H9 (cell line): ENCODE measurements around the gene SEMA3A. TPM values are rescaled to one million over a fixed set of nuclear protein-coding genes. Genes with fewer than 3 reads are reported as not detected.
"Not testable (repeated sequence)": the region's sequence is repeated elsewhere in the genome, so short reads cannot be mapped to it uniquely, and the experiment has no call there.

ENCODE experiments used
- DNase-seq: peaks from one replicate; pipeline ENCODE4 v3.0.0-alpha.2; 2017
- H2AFZ ChIP-seq: one replicate; pipeline ENCODE4 v1.6.1; 2013; ENCODE audit warnings: mild to moderate bottlenecking, low read length, control low read depth, moderate library complexity
- H2AK5ac ChIP-seq: 2 replicates; pipeline ENCODE4 v1.6.1; 2013; ENCODE audit warnings: low read length, control low read depth, mixed read lengths; ENCODE audit not compliant: insufficient read length
- H2BK120ac ChIP-seq: one replicate; pipeline ENCODE4 v1.6.1; 2013; ENCODE audit warnings: low read depth, mild to moderate bottlenecking, low read length, control low read depth, inconsistent platforms; ENCODE audit not compliant: poor library complexity, severe bottlenecking
- H2BK12ac ChIP-seq: 2 replicates; pipeline ENCODE4 v1.6.1; 2013; ENCODE audit warnings: low read length, control low read depth, mixed read lengths, low read depth; ENCODE audit not compliant: insufficient read length
- H2BK15ac ChIP-seq: 2 replicates; pipeline ENCODE4 v1.6.1; 2013; ENCODE audit warnings: low read depth, low read length, control low read depth
- H2BK20ac ChIP-seq: one replicate; pipeline ENCODE4 v1.6.1; 2013; ENCODE audit warnings: low read depth, mild to moderate bottlenecking, low read length, control low read depth, inconsistent platforms; ENCODE audit not compliant: poor library complexity, severe bottlenecking
- H2BK5ac ChIP-seq: 2 replicates; pipeline ENCODE4 v1.6.1; 2013; ENCODE audit warnings: low read length, control low read depth, mixed read lengths; ENCODE audit not compliant: insufficient read length
- H3K14ac ChIP-seq: 2 replicates; pipeline ENCODE4 v1.6.1; 2013; ENCODE audit warnings: low read length, control low read depth; ENCODE audit not compliant: insufficient read depth
- H3K18ac ChIP-seq: 2 replicates; pipeline ENCODE4 v1.6.1; 2013; ENCODE audit warnings: low read depth, mild to moderate bottlenecking, mixed read lengths, low read length, control low read depth; ENCODE audit not compliant: insufficient read length
- H3K23ac ChIP-seq: 2 replicates; pipeline ENCODE4 v1.6.1; 2013; ENCODE audit warnings: low read length, control low read depth, mixed read lengths, low read depth; ENCODE audit not compliant: insufficient read length
- H3K23me2 ChIP-seq: 2 replicates; pipeline ENCODE4 v1.6.1; 2013; ENCODE audit warnings: low read depth, mild to moderate bottlenecking, mixed read lengths, low read length, control low read depth; ENCODE audit not compliant: insufficient read length, poor library complexity, severe bottlenecking
- H3K27ac ChIP-seq: 2 replicates; pipeline ENCODE4 v1.5.1; 2013; ENCODE audit warnings: low read length, control low read depth, mixed read lengths, low read depth; ENCODE audit not compliant: insufficient read length
- H3K27me3 ChIP-seq: 2 replicates; pipeline ENCODE4 v1.6.1; 2013; ENCODE audit warnings: low read length, control low read depth, inconsistent platforms; ENCODE audit not compliant: insufficient read depth
- H3K4ac ChIP-seq: 2 replicates; pipeline ENCODE4 v1.6.1; 2013; ENCODE audit warnings: low read depth, mild to moderate bottlenecking, control low read depth, inconsistent platforms, low read length, moderate library complexity
- H3K4me1 ChIP-seq: 2 replicates; pipeline ENCODE4 v1.6.1; 2013; ENCODE audit warnings: low read length, control low read depth, inconsistent platforms; ENCODE audit not compliant: insufficient read depth
- H3K4me2 ChIP-seq: 2 replicates; pipeline ENCODE4 v1.6.1; 2013; ENCODE audit warnings: low read length, control low read depth, mixed read lengths; ENCODE audit not compliant: insufficient read length, insufficient read depth
- H3K56ac ChIP-seq: 2 replicates; pipeline ENCODE4 v1.6.1; 2013; ENCODE audit warnings: low read depth, mild to moderate bottlenecking, mixed read lengths, low read length, control low read depth; ENCODE audit not compliant: insufficient read length
- H3K79me1 ChIP-seq: 2 replicates; pipeline ENCODE4 v1.6.1; 2013; ENCODE audit warnings: low read depth, mild to moderate bottlenecking, moderate library complexity, low read length, control low read depth, inconsistent platforms; ENCODE audit not compliant: insufficient read depth, poor library complexity, severe bottlenecking
- H3K79me2 ChIP-seq: 2 replicates; pipeline ENCODE4 v1.6.1; 2013; ENCODE audit warnings: low read length, control low read depth, inconsistent platforms; ENCODE audit not compliant: insufficient read depth
- H3K9ac ChIP-seq: 2 replicates; pipeline ENCODE4 v1.6.1; 2013; ENCODE audit warnings: low read length, control low read depth, mixed read lengths; ENCODE audit not compliant: insufficient read length; ENCODE audit errors: extremely low read depth
- H3K9me3 ChIP-seq: one replicate; pipeline ENCODE4 v1.6.1; 2013; ENCODE audit warnings: low read depth, low read length, inconsistent platforms; ENCODE audit not compliant: control insufficient read depth
- H3T11ph ChIP-seq: one replicate; pipeline ENCODE4 v1.6.1; 2013; ENCODE audit warnings: mild to moderate bottlenecking, low read length, control low read depth, inconsistent platforms
- H4K20me1 ChIP-seq: one replicate; pipeline ENCODE4 v1.6.1; 2013; ENCODE audit not compliant: control insufficient read depth, insufficient read length, insufficient read depth
- H4K5ac ChIP-seq: 2 replicates; pipeline ENCODE4 v1.6.1; 2013; ENCODE audit warnings: low read depth, mild to moderate bottlenecking, mixed read lengths, low read length, control low read depth; ENCODE audit not compliant: insufficient read length
- H4K8ac ChIP-seq: replicated peaks from 2 replicates; pipeline ENCODE4 v1.6.1; 2013; ENCODE audit warnings: low read length, control low read depth, mixed read lengths, low read depth; ENCODE audit not compliant: insufficient read length
- H4K91ac ChIP-seq: 2 replicates; pipeline ENCODE4 v1.6.1; 2013; ENCODE audit warnings: low read depth, mild to moderate bottlenecking, moderate library complexity, mixed read lengths, low read length, control low read depth; ENCODE audit not compliant: insufficient read length
- H3K27ac Mint-ChIP-seq, 3 experiments: 2 replicates in 2 of 3; 3 replicates in 1 of 3; pipeline ENCODE4 v1.8.0; 2020 to 2021; ENCODE audit warnings: mixed read lengths in 3 of 3, mild to moderate bottlenecking in 1 of 3, moderate library complexity in 1 of 3
- H3K27me3 Mint-ChIP-seq: 2 replicates; pipeline ENCODE4 v1.8.0; 2021; ENCODE audit warnings: low read depth, mild to moderate bottlenecking, moderate library complexity, mixed read lengths
- H3K36me3 Mint-ChIP-seq, 3 experiments: 2 replicates in 2 of 3; 3 replicates in 1 of 3; pipeline ENCODE4 v1.8.0; 2020 to 2021; ENCODE audit warnings: low read depth in 3 of 3, mixed read lengths in 3 of 3; ENCODE audit not compliant: insufficient read depth in 1 of 3
- H3K4me1 Mint-ChIP-seq, 2 experiments: 2 replicates each; pipeline ENCODE4 v1.8.0; 2020; ENCODE audit warnings: mixed read lengths in 2 of 2
- H3K4me3 Mint-ChIP-seq, 2 experiments: 2 replicates in 1 of 2; 3 replicates in 1 of 2; pipeline ENCODE4 v1.8.0; 2020 to 2021; ENCODE audit warnings: mild to moderate bottlenecking in 2 of 2, mixed read lengths in 2 of 2, moderate library complexity in 1 of 2
- H3K9me3 Mint-ChIP-seq, 2 experiments: 2 replicates in 1 of 2; 3 replicates in 1 of 2; pipeline ENCODE4 v1.8.0; 2020; ENCODE audit warnings: mild to moderate bottlenecking in 2 of 2, mixed read lengths in 2 of 2, moderate library complexity in 1 of 2
- CTCF ChIP-seq: fragments of 200-600 bp; sonication (generic); conservative IDR thresholded peaks from 3 replicates; pipeline ENCODE4 v1.8.0; 2021; ENCODE audit warnings: antibody characterized with exemption, mild to moderate bottlenecking
- WGBS: extraction: QIAGEN DNeasy Blood & Tissue Kit; methylation state at CpG from one replicate; pipeline ENCODE4 v1.1.7; 2013; ENCODE audit warnings: missing lambda C conversion rate, low lambda C conversion rate, mixed read lengths; ENCODE audit not compliant: insufficient read length; ENCODE audit errors: extremely low coverage; 5-methylcytosine and 5-hydroxymethylcytosine counted together
- total RNA-seq: library from RNA; stranded (reverse); gene quantifications from 2 replicates; pipeline ENCODE4 v1.2.1, GENCODE V29; 2021

The SEMA3A gene
- total RNA-seq, 1 experiment from 2014 or later = 60.0 TPM

DNA sequence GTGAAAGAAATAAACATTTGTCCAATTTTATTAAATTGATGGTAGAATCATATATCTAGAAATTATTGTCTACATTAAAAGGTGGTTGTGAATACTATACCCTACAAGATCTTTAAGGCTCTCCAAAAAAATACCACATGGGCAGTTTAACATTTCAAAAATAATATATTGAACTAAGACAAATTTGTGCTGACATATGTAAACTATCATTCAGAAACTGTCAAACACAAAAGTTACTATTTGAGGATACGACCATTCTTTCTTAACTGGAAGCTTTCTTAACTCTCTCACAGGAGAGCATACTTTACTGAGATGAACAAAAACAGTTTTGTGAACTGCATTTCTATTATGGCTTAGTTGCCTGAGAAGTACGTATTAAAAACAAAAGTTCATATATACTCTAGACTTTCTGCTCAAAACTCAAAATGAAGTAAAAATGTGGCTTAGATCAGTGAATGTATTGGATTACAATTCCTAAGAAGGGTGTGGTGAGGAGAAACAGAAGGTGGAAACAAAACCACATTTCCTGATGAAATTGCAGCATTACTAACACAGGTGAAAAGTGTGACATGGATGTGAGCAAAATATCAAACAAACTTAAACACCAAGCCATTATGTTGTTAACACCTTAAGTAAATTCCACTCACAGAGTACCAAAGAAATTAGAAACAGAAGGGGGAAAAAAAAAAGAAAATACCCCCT is 138.5 kb downstream of the SEMA3A start:
- Histone ChIP-seq H3K9me3 (no peaks in the 10 kb centered on the region), H3K23ac (no peak overlapping the region), H3K4me1 (peaks cover 2% of the 10 kb centered on the region), H2AFZ (no peak overlapping the region), H3K56ac (no peak overlapping the region), H3K23me2 (no peaks in the 10 kb centered on the region), H3K4me2 (no peak overlapping the region), H3K79me1 (no peaks in the 10 kb centered on the region), H2BK5ac (no peak overlapping the region), H2BK120ac (no peak overlapping the region), H3K14ac (no peak overlapping the region), H3K79me2 (no peaks in the 10 kb centered on the region), H2AK5ac (no peak overlapping the region), H4K20me1 (no peaks in the 10 kb centered on the region), H4K91ac (no peak overlapping the region), H3K18ac (no peak overlapping the region), H3K9ac (no peak overlapping the region), H3K27me3 (no peaks in the 10 kb centered on the region), H2BK12ac (no peak overlapping the region), H3K4ac (no peak overlapping the region), H4K5ac (no peak overlapping the region), H2BK15ac (no peak overlapping the region), H2BK20ac (no peak overlapping the region), H3K27ac (no peak overlapping the region), H3T11ph (no peak overlapping the region), H4K8ac (no peak overlapping the region)
- H3K4me3 Mint-ChIP-seq = no peak overlapping the region
- H3K9me3 Mint-ChIP-seq = peaks cover 0 to 4% of the 10 kb centered on the region in 2 experiments; a peak in 3 of 5 replicates
- no CpG with 5 or more reads among the region's 2 CpGs for whole genome bisulfite sequencing
- peaks cover 22 to 28% of the 10 kb centered on the region in 2 experiments for H3K4me1 Mint-ChIP-seq
- H3K27me3 Mint-ChIP-seq = no peaks in the 10 kb centered on the region
- H3K27ac Mint-ChIP-seq = peak overlapping the region in 1 of 3 experiments; percentile 80; a peak in 4 of 7 replicates
- DNase-seq = no peak
- no peak for TF ChIP-seq CTCF
- peaks cover 15 to 23% (median 17%) of the 10 kb centered on the region in 3 experiments; a peak in 6 of 7 replicates for H3K36me3 Mint-ChIP-seq

DNA sequence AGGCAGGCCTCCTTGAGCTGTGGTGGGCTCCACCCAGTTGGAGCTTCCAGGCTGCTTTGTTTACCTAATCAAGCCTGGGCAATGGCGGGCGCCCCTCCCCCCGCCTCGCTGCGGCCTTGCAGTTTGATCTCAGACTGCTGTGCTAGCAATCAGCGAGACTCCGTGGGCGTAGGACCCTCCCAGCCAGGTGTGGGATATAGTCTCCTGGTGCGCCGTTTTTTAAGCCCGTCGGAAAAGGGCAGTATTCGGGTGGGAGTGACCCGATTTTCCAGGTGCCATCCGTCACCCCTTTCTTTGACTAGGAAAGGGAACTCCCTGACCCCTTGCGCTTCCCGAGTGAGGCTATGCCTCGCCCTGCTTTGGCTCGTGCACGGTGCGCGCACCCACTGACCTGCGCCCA is 139.4 kb downstream of the SEMA3A start:
- not testable (repeated sequence) for H3K23me2 ChIP-seq, H2BK120ac ChIP-seq, H2AFZ ChIP-seq, H3K27me3 Mint-ChIP-seq, H2BK12ac ChIP-seq, H3T11ph ChIP-seq, H2BK15ac ChIP-seq, H3K27ac ChIP-seq, H3K56ac ChIP-seq, H2AK5ac ChIP-seq, H3K14ac ChIP-seq, H3K4me2 ChIP-seq, H3K9ac ChIP-seq, DNase-seq, H4K8ac ChIP-seq, H4K91ac ChIP-seq, H3K9me3 Mint-ChIP-seq, H3K23ac ChIP-seq, H4K20me1 ChIP-seq, H3K18ac ChIP-seq, H2BK5ac ChIP-seq, H3K79me1 ChIP-seq, H4K5ac ChIP-seq, H3K79me2 ChIP-seq, H3K4ac ChIP-seq, H2BK20ac ChIP-seq, H3K4me1 ChIP-seq, H3K9me3 ChIP-seq, H3K27me3 ChIP-seq
- peak overlapping the region; percentile 2 to 56; a peak in 3 of 5 replicates for H3K4me3 Mint-ChIP-seq
- no CpG with 5 or more reads among the region's 23 CpGs for WGBS
- H3K36me3 Mint-ChIP-seq = peaks cover 15 to 24% (median 17%) of the 10 kb centered on the region in 3 experiments; a peak in 6 of 7 replicates
- H3K4me1 Mint-ChIP-seq = peaks cover 15 to 21% of the 10 kb centered on the region in 2 experiments
- peak overlapping the region; percentile 78 to 99 (median 98); a peak in 6 of 7 replicates for H3K27ac Mint-ChIP-seq
